GM21390 (cell line): ENCODE results near the gene OR7G1.
"Not testable (repeated sequence)": the region's sequence is repeated elsewhere in the genome, so short reads cannot be mapped to it uniquely, and the experiment has no call there.

Source experiments
- ATAC-seq: cut with Tn5 transposase; IDR thresholded peaks from one replicate; pipeline ENCODE4 v1.9.1; 2021; ENCODE audit not compliant: unreplicated experiment

OR7G1 gene

DNA sequence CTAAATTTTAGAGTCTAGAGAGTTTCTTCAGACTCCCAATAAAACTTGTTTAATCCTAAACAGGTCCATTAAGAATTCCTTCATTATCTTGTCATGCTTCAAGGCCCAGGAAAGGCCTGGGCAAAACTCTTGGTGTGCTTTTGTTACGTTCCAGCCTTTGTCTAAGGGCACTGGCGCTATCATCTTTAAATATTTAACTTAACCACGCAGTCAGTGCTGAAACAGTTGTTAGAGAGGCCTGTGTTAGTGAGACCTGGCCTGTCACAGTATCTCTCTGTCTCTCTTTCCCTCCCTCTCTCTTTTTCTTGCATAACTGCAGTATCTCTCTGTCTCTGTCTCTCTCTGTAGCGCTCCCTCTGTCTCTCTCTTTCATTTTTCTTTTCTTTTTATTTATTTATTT is 36.9 kb downstream of the OR7G1 start:
- ATAC-seq: no peak

- no peak for ATAC-seq
Measured at GRCh38 chr19:9076901-9077300, 38.7 kb downstream of the OR7G1 start.

- ATAC-seq: no peak
Measured at GRCh38 chr19:9075064-9075949, 40.3 kb downstream of the OR7G1 start.

GRCh38 chr19:9073806-9074205 is 41.8 kb downstream of the OR7G1 start:
- no peak for ATAC-seq

- ATAC-seq: not testable (repeated sequence)
Measured at GRCh38 chr19:9071720-9072119, 43.8 kb downstream of the OR7G1 start.

GRCh38 chr19:9070066-9070465 is 45.5 kb downstream of the OR7G1 start:
- no peak for ATAC-seq

GRCh38 chr19:9065457-9066014 is 50.0 kb downstream of the OR7G1 start:
- ATAC-seq: no peak
